GM19240 (cell line): ENCODE results near the gene GZF1.

Experiments
- DNase-seq: peaks from one replicate; pipeline ENCODE4 v3.0.0; 2011; ENCODE audit warnings: low spot score; ENCODE audit not compliant: insufficient read length

GZF1 gene

DNA sequence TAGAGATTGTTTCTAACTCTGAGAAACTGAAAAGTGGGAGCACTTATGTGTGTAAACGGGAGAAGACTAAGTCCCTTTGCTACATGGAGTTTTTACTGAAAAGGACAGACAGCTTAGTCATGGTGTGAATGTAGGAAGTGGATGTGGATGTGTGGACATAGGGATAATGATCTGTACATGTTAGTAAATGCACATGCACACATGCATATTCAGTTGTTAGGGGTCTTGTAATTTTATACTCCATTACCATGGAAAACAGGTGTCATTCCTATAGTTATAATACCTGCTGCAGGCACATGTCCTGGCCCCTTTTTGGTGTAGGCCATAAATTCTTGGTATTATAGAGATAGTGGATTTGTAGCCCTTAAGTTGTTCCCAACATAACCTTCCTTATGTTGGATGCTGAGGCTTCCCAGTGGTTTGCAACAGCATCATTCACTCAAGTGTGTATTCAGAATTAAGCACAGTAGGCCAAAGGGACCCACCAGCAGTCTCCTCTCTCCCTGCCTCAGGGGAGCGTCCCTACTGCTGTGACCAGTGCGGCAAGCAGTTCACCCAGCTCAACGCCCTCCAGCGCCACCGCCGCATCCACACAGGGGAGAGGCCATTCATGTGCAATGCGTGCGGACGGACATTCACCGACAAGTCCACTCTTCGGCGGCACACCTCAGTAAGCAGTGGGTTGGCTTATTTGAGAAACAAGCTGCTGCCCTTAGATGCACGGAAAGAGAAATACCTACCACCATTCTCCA lies 7.3 kb downstream of the GZF1 start:
- no peak for DNase-seq

DNA sequence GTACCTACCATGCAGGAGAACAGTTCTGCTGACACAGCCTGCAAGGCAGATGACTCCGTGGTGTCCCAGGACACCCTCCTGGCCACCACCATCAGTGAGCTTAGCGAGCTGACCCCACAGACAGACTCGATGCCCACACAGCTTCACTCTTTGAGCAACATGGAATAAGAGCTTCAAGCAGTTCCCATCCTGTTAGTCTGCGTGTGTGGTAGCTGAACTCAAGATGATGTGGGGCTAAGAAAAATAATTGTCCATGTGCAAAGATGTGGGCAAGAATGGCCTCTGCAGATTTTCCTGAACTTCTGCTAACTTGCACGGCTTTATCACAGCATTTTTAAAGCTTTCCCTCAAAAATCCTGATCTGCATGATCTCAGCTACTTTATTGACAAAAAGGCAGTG lies 8.3 kb downstream of the GZF1 start:
- no peak for DNase-seq

DNA sequence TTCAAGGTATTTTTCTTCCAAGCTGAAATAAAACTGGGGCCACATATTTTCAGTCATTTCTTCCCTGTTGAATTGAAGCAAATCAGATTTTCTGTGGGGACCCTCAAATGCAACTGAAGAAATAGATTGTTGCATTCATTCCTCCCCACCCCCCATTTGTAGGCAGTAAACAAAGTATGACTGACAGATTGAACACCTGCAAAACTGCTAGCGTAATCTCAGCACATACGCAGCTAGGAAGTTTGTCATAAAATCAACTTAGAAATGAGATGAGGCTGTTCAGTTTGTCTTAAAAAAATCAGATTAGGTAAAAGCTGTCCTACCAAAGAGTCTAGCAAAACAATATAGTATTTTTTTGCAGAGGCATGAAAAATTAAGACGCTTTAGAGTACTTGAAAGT lies 8.9 kb downstream of the GZF1 start:
- no peak for DNase-seq

DNA sequence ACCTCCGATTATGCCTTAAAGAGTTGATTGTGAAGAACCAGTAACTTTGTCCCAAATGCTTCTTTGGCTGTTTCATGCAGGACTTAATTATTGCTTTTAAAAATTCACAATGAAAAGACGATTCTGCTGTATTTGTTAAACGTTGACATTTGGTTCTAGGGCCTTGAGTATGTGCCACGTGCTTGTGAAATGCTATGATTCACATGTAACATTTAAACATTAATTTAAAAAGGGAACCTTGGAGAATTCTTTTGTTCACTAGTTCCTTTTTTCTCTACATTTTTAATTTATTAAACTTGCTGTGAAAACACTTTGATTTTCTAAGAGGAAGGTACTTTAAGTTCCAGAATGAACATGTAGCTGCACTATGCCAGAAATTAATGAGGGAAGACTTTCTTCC lies 9.5 kb downstream of the GZF1 start:
- DNase-seq: no peak

DNA sequence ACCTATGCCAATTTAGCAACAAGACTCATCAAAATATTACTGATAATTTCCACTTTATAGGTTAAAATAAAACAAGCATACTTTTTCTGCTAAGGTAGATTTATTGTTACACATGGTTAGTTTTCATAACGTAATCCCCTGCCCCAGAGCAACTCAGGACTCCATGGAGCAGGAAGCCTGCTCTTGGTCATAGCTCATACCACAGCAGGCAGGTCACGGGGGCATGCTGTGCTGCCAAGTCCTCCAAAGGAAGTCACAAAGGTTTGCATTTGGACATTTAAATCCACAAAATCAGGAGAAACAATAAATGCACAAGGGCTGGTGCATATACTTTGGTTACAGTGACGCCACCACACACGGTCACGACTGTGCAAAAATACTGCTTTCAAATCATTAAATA lies 12.5 kb downstream of the GZF1 start:
- DNase-seq: no peak

DNA sequence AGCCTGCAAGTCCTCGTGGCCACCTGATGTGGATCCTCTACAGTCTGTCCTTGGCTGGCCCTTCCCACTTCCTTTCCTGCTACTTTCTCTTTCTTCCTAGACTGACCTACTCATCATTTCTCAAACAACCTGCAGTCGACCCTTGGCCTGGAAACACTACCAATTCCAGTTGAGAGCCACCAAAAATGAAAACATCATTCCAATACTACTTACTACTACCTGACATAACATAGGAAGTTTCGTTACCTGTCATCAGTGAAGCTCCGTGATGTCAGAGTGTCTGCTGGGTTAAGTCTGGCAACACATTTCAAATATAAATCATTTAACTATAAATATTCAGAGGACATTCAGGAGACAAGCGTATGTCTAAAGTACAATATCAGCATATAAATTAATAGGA lies 13.8 kb downstream of the GZF1 start:
- no peak for DNase-seq

DNA sequence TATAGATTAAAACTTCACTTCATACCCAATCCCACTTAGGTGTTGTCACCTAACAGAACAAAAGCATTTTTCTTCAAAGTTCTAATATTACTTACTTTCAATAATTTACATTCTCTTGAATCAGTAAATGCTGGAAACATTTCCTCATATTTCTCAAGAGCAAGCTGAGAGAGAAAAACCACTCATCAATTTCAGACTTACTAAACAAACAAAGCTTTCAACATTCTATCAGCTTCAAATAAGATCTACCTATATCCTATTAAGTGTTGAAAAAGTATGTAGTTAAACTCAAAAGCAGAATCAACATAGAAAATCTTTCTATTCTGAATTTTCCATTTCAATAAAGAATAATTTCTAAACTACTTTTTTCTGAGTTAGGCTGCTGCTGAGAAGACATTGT lies 17.8 kb downstream of the GZF1 start:
- DNase-seq: no peak

DNA sequence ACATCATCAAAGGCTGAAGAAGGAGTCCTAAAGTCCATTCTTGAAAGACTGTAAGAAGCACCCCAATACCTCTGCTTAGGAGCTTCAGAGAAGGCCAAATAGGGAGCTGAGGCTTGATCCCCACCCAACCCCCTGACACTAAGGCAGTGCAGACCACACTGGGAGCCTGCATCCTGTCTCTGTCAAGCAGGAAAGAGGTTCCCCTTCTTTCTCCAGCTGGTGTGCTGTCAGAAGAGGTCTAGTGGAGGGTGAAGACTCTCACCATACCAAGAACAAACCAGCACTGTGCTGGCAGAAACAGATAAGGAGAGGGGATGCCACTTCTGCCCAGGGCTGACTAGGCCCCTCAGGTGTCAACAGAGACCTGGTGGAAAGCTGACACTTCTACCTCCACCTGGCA lies 19.9 kb downstream of the GZF1 start:
- DNase-seq: no peak

DNA sequence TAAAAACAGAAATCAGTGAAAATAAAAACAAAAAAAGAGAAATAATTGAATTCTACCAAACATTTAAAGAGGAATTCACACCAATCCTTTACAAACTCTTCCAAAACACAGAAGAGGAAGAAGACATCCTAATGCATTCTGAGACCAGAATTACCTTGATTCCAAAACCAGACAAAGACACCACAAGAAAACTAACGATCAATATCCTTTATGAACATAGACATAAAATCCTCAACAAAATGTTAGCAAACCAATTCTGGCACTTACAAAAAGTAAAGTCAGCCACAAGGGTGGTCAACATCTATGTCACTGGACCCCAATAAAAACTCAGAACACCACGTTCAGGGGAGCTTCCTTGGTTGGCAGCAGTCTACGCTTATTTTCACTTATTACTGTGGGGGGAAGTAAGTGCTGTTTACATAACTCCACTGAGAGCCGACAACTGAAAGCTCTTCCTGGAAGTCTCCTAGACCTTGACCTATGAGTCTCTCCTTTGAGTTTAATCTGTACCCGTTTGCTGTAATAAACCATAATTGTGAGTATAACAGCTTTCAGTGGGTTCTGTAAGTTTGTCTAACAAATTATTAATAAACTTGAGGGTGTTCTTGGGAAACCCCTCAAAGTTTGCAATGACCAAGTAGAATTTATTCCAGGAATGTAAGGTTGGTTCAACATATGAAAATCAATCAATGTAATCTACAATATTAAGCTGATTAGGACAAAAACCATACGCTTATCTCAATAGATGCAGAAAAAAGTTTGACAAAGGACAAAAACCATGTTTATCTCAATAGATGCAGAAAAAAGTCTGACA lies 24.5 kb downstream of the GZF1 start:
- DNase-seq: no peak

DNA sequence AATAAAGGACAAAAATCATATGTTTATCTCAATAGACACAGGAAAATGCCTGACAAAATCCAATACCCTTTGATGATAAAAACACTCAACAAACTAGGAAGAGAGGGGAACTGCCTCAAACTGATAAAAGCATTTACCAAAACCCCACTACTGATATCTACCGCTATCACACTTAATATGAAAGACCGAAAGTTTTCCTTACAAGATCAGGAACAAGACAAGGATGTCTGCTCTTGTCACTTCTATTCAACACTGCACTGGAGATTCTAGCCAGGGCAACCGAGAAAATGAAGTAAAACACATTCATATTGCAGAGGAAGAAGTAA lies 25.1 kb downstream of the GZF1 start:
- no peak for DNase-seq

DNA sequence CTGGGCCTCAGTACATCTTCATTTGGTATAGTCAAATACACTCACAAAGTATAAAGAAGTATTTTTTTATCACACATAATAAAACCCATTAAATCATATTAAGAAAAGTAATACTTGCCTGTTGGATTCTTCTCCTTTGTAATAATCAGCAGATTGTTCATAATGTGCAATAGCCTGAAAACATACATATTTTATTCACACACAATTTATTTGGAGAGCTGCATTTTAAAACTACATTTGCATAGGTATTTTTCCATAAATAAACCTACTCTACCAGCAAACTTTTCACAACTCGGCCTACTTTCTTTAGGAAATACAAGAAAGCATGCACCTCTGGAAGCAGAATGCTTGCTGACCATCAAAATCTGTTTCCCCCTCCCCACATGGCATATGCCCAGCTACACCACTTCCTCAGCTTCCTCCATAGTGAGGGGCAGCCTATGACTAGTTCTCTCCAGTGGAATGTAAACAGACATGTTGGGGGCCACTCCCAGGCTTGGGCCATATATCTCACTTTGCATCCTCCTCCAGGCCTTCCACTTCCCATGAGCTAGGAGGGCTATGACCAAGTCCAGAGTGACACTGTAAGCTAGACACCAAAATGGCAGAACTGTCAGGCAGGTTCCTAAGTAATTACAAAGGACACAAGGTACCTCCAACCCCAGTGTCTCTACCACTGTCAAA lies 28.3 kb downstream of the GZF1 start:
- DNase-seq: no peak

DNA sequence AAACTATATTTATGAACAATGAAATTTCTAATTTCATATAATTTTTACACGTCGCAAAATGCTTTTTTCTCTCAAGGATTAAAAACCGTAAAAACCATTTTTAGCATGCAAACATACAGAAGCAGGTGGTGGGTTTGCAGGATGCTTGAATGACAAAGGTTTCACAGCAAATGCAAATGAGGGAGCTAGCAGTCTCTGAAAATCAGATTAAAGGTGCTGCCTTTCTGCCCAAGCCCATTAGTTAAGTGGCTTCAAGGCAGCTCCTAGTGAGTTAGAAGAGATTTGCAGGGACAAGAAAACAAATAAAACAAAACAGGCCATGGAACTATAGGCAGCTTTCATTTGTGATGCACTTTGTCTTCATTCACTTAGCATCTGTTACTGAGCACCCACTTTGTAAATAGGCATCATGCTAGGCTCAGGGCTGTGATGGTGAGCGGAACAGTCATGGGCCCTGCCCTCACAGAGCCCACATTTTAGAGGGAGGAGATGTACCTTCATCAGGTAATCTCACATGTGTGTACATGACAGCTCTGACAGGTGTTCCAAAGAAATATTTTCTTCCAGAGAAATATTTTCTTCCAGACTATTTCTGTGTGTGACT lies 29.8 kb downstream of the GZF1 start:
- no peak for DNase-seq

DNA sequence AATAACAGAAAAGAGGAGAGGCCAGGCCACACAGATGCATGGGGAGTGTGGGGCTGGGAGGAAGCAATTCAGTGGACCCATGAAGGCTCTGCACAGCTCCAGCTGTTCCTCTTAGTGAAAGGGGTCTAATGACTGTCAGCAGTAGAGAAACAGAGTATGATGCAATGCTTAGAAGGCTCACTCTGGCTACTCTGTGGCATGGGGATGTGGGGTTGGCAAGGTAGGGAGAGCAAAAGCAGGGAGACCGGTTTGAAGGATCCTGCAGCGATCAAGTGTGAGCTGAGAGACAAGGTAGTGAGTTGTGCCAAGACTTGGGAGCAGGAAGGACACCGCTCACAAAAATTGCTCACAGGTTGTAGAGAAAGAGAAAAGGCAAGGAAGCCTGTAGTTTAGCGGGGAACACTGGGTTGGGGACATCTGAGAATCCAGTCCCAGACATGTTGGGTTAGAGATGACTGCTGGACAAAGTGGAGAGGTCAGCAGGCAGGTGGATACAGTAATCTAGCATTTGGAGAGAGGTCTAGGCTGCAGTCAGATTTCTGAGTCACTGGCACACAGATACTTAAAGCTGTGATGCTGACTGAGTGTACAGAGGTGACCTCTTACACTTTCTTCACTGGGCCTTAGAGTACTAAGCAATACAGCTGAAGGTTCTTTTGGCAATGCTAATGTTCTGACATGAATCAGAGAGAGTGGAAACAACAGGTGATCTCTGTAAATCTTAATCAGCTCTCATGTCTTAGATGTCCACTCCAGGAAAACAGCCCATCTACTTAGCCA lies 32.2 kb downstream of the GZF1 start:
- DNase-seq: no peak

DNA sequence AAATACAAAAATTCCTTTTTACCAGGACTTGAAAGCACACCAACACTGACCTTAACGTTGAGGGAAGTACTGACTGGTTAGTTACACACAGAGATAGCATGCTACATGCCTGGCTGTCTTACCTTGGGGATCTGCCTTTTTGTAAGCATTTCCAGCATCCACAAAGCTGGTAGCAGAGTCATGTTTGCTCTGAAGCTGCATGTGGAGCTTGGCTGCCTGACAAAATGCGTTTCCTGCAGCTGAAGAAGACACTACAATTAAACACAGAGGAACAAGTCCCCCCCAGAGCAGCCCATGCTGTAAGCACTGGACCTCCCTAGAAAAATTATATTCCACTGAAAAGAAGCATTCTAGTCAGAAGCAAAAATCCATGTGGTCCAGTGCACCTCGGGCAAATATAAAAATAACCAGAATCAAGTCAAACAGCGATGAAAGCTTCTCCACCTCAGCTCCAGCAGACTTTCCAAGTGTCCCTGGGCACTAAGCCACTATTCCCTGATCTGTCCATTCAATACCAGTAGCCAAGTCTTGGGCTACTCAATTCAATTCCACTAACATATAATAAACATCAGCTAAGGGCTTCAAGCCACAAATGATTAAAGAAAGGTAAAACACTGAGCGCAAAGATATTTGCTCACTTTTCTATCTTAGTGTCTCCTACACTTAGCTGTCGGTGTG lies 35.1 kb downstream of the GZF1 start:
- DNase-seq: no peak

DNA sequence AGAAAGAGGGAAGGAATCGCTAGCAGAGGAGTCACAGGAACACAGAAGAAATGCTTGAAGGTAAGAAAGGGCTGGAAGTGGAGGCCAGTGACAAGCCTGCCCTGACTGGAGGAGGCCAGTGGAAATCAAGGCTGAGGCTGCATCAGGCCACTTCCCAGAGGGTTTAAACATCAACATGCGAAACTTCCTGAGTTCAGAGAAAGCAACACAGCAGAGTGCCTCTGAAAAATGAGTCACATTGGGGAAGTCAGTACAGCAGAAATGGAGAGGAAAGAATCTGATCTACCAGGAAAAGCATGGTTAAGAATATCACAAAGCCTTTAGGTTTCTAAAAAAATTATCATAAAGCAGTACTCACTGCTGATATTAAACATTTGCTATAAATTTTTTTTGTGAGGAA lies 36.0 kb downstream of the GZF1 start:
- no peak for DNase-seq

DNA sequence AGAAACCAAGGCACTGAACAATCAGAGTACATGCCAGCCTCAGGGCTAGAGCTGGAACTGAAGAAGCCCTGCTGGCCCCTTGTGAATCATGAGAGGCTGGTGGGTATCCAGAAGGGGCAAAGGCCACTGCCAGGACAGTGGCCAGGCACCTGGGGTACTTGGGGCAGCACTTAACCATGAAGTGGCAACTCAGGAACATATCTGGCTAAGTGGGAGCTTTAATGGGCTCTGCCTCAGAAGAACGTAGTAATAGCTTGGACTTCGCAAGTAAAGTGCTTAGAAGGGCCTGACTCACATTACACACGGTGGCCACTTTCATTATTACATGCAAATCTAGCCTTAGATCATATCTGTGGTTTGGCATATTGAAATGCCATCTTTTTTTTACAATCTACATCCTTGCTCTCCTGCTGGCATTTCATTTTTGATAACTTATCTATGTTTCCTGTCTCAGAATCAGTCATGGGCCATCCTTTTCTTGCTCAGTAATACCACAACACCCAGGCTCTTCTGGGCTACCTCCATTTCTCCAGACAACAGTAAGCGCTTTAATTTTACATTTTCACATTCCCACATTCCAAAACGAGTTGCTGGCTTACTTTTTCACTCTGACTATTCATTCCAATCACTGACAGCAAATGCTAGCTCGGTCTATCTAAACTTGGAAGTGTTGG lies 37.7 kb downstream of the GZF1 start:
- DNase-seq: no peak

DNA sequence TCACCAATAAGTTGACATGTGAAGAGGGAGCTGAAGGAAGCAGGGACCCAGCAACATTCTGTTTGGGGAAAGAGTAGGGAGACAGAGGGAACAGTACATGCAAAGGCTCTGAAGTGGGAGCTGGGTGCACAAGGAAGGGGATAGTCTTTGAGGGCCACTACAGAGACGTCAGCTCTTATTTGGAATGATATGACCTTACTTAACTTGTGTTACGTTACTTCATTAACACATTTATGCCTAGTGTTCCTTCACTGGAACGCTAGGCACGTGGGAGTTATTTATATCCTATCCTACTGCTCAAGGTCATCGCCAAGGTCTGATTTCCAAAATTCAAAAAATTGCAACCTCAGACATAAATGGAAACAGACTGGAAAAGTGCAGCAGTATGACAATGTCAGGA lies 39.1 kb downstream of the GZF1 start:
- no peak for DNase-seq

DNA sequence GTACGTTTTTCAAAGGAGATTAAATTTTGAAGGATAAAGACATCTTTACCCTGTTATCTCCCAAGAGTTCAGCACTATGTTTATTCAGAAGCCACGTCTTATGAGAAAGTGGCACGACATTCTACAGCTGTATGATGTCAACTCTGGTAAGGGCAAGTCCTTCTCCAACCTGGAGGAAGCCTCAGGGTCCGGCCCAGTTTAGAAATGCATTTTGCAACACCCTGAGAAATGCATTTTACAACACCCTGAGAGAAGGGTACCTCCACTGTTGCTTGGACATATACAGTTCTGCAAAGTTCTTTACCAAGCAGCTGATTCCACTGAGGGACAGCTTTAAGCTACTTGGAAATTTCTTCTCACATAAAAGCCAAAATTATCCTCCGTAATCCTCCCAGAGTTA lies 41.8 kb downstream of the GZF1 start:
- no peak for DNase-seq

DNA sequence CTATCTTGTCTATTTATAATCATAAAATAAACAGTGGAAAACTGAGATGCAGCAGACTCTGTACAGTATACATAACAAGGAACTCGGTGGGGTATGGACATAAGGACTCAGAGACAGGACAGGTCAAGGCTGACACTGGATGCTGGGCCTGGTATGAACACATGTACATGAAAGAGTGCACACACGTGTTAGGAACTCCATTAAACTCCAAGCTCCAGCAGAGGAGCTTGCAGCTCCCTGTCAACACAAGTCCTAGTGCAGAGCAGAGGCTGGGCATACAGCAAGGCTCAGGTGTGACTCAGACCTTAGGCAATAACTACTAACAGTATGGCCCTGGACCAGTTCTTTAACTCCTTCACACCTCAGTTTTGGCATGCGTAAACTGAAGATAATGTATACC lies 42.2 kb downstream of the GZF1 start:
- DNase-seq: no peak

DNA sequence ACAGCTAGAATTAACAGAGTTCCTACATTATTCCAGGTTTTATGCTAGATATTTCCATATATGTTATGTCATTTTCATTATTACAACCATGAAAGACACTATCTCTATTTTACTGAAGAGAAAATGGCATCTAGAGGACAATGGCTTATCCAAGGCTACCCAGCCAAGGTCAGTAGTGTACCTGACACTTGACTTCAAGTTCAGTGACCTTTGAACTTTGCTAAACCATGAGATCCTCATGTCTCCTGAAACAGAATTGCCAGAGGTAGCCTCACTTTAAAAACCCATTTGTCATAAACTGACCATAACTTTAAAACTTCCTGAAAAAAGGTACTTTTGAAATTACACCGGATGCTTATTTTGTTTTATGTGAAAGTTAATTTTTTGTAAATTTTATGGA lies 44.9 kb downstream of the GZF1 start:
- DNase-seq: no peak
